GM18499 (cell line): ENCODE measurements around the gene CAMTA1.

ENCODE experiments used
- ATAC-seq: cut with Tn5 transposase; IDR thresholded peaks from one replicate; pipeline ENCODE4 v1.9.1; 2021; ENCODE audit warnings: moderate number of reproducible peaks; ENCODE audit not compliant: insufficient read depth, unreplicated experiment

Gene CAMTA1

DNA sequence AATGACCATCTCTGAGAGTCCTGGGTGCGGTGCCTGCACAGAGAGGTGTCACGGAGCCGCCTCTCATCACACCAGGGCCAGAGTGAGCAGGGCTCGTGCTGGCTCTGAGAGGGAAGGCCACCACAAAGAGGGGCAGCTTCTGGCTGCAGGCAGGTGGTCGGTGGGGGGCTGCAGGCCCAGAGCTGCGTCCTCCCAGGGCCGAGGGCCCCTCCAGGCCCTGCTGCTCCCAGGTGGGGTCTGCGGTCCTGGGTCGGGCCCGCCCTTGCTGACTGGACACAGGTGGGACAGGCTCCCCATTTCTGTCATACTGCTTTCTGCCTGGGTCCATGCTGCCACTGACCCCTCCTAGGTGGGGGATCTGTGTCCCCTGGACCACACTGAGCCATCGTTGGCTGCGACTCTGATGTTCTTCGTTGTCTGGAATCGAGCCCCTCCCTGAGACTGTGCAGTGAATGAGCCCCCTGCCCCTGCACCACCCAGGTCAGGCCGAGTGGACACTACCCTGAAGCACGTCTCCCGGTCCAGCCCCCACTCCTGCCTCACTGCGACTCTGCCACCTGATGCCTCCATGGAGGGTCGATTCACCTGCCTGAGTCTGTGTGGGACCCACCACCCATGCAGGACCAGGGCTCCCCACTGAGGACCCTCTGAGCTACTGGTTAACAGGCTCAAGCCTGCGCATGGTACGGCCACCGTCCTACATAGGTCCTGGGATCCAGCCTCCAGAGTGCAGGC, 653.8 kb downstream of the CAMTA1 start:
- ATAC-seq: no peak

DNA sequence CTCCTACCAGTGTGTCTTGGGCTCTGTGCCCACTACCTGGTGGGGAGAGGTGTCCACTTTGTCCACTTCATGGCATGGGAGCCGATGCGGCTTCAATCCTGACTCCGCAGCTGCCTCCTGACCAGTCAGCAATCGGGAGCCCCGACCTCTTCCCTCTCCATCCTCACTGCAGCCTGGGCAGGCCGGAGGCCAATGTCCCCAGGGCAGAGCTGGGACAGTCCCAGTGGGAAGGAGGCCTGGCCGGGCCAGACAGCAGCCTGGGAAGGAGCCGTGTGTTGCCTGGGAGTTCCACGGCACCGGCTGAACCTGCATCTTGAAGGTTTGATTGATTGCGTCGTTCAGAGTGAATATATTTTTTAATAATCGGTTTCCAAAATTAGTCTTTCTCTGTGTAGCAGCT, 654.9 kb downstream of the CAMTA1 start:
- ATAC-seq: no peak

DNA sequence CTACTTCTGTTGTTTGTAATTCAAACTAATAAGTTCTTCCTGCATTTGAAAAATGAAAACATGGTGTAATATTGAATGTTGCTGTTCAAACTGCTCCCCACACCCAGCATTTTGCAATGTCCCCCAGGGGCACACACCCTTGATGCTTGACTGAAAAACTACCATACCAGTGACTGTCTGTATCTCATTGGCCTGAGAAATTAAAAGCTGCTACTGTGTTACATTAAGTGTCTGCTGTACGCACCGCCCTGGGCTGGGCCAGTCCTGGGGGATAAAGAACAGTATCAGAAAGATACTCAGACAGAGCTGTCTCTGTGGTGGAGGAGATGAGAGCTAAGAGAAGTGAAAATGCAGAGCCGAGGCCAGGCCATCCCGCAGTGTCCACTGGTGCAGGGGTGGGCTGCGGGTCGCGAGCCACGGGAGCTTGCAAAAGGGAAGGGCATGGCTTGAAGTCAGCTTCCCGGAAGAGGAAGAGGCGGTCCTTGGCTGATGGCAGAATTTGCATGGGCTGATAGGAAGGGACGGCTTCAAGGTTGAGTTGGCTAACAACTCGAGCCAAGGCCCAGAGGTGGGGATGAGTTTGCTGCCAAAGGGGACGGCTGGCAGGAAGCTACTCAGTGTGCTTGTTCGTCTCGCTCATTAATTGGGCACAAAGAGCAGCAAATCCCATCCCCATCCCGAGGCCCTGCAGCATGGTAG, 656.0 kb downstream of the CAMTA1 start:
- ATAC-seq: no peak

DNA sequence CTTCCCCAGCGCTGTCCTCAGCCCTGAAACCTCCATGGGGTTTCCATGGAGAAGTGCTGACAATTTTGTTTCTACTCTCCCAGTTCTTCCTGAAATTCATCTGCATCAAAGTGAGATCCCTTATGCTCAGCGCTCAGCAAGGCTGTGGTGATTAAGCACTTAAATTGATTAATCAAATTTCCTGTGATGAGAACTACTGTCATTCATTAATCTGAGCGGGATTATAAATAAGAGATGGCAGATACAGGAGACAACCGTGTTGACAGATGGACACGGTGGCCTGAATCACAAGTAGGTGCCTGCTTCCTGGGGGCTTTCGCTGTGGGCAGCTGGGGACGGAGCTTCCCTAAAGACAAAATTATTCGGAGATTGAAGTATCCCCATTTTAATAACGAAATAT, 656.8 kb downstream of the CAMTA1 start:
- ATAC-seq: no peak

DNA sequence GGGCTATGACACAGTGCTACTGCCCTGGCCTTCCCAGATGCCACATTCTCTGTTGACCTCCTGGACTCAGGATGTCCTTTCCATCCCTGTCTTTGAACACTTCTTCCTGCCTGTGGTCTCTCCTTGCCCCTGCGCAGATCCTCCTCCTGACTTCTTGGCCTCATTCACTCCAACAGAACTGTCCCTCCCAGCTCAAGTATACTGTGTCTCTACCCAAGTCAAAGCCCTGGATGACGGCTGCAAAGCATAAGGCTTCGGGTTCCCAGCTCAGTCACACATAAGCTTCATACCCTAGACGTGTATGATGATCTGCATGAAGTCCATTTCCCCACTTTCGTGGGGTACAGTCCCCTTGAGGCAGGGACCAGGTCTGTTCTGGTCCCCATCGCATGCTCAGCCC, 657.7 kb downstream of the CAMTA1 start:
- no peak for ATAC-seq

DNA sequence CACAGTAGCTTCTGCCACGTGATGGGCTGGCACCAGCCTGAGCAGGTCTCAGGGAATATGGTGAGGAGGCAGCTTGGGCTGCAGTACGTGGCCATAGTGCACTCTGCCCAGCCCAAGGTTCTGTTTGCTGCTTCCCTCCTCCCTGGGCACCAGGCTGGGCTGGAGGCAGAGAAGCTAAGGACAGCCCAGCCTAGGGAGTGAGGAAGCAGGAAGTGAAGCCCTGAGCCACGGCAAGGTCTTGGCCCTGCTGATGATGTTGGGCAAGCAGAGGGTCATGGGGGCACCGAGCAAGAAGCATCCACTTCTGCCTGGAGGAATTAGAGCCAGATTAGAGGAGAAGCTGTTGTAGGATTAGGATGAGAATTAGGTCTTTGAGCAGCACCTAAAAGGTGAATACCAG, 659.1 kb downstream of the CAMTA1 start:
- ATAC-seq: no peak

DNA sequence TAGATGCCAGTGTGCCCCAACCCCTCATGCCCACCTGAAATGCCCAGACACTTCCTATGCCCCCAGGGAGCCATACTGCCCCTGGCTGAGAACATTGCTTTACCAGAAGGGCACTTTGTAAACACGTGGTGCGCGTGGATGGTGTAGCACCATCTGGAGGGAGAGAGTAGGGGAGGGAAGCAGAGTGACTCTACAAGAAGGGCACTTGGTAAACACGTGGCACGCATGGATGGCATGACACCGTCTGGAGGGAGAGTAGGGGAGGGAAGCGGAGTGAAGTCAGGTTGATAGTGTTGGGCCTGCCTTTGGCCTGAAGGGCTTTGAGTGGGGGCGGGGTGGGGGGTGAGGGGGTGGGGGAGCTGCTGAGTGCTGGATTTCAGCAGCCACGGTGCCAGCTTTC, 661.8 kb downstream of the CAMTA1 start:
- ATAC-seq: no peak

DNA sequence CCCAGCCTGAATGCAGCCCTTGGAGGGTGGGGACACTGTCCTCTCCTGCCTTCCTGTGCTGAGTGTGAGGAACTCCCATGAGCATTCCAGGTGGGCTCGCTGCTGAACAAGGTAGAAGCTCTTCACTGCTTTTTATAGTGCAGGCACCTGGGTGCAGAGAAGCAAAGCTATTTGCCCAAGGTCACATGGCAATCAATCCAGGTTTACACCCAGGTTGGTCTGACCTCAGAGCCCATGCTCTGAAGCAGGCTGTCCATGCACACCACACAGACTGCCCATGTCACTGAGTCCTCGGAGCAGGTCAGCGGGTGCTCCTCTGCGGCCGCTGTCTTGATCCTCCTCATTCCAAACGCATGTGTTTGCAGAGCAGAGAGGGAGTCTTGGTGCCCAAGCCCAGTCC, 662.5 kb downstream of the CAMTA1 start:
- ATAC-seq: no peak

DNA sequence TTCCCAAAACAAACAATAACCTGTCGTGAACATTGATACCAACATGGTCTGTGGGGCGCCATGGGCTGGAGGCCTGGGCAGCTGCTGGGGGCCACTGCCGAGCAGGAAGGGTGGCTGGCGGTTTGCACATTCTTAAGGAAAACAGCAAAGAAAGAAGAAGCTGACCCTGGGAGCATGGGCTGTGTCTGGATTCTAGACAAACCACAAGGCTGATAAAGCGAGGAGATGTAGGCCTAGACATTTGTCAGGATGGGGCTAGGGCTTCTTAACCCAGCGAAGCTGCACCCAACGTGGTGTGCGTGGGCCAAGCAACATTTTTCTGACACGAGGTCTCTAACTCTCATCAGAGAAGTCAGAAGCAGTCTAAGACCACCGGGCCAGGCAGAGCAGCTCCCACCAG, 663.7 kb downstream of the CAMTA1 start:
- ATAC-seq: no peak

DNA sequence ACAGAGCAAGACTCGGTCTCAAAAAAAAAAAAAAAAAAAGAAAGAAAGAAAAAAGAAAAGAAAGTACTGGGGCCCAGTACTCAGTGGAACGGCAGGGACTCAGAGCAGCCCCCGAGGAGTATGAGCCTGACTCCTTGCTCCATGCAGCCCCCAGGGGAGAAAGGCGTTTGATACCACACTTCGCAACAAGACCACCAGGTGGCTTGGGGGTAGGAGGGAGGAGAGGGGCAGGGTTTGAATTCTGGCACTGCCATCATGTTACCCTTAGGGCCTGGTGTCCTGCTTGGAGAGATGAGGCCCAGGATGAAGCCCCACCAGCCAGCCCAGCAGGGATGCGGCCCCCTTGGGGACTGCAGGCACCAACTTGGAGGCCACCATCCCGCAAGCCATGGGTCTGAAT, 664.5 kb downstream of the CAMTA1 start:
- no peak for ATAC-seq

DNA sequence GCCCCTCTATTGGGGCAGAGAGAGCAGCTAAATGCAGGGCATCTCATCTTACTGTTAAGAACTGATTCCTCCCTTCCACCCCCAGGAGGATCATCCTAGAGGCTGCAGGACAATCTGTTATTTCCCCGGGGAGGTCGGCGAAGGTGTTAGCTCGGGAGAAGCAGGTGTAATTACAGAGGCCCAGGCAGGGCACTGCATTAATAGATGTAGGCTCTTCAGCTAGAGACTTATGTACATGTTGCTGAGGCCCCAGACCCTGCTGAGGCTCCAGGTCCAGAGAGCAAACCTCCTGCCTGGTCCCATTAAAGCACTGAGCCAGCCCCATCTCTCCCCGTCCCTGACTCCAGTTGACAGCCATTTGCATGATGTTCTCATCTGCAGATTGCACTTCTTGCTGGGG, 665.6 kb downstream of the CAMTA1 start:
- no peak for ATAC-seq

DNA sequence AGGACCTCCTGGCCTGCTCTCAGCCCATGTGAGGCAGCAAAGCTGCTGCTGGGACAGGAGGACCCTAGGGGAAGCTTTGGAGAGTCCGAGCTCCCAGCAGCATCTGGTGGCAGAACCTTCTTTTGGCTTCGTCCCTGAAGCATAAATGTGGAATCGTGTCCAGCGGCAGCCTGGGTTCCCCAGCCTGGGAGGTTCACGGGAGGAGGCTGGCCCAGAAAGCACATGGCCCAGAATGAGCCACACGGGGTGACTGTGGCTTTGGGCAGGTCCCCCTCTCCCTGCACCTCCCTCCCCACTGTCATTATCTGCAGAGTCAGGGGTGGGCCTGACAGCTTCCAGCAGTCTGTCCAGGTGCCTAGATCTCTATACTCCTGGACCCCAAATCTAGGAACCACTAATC, 667.8 kb downstream of the CAMTA1 start:
- no peak for ATAC-seq

DNA sequence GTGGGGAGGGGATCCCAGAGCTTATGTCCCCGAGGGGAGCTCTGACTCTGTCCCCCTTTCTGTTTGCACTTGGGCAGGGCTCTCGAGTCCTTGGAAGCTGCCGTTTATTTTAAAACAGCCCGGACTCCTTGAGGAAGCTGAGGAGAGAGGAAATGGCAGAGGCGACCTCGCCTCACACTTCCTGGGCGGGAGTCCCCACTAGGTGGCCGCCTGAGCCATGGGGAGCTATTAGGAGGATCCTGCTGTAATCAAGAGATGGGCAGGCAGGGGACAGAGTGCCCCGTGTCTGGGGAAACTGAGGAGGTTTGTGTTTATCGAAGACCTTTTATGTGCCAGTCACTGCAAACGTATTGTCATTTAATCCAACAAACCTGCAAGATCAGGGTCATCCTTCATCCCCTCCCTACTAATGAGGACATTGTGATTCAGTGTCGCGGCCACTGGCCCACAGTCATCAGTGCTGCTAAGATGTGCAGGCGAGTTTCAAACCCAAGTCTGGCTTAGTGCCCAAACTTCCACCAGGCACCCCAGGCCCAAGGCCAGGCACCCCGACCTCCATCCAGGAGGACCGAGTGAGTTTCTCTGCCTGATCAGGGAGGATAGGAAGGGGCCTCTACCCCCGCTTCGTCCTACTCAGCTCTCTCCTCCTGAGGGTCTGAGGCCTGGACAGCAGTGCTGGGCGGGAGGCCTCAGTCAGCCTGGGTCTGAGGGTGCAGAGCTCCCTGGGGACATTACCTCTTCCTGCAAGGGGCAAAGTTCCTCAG, 669.0 kb downstream of the CAMTA1 start:
- ATAC-seq: no peak

DNA sequence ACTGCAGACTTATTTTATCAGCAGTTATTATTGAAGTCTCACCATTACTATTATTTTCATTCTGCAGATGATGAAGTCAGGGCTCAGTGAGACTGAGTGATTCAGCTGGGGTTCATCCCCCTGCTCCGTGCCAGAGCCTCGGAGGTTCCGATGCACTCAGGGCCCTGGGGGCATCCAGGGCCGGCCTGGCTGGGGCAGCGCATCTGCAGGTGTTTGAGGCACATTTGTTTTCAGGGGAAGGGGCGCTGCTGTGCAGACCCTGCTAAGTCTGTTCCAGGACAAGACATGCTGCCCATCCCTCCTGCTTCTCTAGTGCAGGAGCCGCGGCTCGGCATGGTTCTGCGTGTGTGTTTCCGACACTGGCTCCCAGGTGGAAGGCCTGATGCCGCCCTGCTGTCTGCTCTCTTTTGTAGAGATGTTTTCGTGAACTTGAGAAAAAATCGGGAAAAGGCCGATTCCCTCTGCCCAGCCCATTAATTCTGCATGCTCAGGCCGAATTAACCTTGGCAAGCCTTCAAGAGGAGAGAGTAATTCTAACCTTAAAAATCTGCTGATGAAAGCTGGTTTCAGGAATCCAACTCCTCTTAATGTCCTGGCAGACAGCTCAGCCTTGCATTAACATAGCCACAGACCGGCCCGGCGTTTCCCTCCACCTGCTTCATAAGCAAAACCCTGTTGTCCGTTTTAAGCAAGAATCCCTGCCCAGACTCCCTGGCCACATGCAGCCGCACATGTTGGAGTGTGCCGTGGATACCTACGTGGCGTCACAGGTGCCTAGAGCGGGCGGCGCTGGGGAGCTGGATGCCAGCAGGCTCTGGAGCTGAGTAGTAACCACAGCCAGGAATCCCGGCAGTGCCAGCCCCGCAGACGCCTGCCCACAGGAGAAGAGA, 669.9 kb downstream of the CAMTA1 start:
- no peak for ATAC-seq

DNA sequence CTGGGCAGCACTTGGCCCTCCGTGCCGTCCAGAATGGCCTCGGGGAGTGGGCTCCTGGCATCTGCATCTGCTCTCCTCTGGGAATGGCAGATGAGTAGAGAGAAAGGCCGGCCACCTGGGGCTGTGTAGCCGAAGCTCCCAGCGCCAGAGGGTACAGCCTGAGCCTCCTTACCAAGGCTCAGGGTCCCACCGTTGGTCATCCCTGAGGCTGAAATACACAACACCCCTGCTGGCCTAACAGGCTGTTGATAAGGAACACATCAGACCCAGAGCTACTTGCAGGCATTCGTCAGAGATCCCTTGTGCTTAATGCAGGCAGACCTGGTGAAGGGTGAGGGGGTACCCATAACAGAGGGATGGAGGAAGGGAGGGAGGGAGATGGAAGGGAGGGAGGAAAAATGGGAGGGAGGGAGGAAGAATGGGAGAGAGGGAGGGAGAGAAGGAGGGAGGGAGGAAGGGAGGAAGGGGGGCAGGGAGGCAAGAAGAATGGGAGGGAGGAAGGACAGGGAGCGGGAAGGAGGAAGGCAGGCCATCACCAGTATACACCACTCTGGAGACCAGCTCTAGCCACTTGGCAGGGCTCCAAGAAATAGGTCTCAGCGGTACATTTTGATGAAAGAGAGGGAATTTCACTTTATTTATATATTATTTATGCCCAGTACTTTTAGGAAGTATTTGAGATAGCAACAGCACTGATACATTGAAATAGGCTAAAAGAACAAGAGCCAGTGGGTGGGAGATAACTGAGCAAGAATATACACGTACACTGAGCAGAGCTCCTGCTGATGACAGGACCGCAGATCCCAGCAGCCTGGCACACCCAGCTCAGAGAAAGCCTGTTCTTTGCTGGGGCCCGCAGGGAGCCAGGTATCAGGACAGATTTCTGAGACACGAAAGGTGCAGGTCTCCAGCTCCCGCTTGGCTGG, 670.8 kb downstream of the CAMTA1 start:
- no peak for ATAC-seq

DNA sequence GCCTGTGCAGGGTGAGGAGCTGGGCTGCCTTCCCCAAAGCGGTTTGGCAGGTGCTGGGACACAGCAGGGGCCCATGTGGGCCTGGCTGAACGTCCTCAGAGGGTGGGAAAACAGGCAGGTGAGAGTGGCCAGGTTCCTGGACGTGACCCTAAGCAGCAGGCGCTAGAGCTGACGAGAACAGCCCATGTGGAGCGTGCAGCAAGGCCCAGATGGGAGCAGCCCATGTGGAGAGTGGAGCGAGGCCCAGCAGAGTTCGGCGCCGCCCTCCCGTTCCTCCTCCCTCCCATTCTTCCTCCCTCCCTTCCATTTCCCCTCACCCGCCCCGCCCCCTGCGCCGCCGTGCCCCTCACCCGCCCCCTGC, 671.4 kb downstream of the CAMTA1 start:
- no peak for ATAC-seq

DNA sequence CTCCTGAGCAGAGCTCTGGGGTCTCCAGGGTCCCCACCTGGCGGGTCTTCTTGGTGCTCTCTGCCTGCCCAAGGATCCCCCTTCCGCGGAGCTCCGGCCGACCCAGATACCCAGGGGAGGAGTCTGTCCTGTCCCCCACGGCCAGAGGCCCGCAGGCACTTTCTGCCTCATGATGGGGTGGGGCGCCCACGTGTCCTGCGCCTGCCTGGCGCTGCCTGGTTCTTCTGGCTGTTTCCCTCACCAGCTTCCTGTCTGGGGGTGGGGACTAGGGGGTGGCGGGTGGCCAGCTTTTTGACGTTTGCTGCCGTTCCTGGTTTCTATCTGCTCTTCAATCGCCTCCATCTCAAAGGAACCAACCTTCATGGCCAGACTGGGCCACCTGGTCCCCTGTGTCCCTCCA, 672.6 kb downstream of the CAMTA1 start:
- ATAC-seq: no peak

DNA sequence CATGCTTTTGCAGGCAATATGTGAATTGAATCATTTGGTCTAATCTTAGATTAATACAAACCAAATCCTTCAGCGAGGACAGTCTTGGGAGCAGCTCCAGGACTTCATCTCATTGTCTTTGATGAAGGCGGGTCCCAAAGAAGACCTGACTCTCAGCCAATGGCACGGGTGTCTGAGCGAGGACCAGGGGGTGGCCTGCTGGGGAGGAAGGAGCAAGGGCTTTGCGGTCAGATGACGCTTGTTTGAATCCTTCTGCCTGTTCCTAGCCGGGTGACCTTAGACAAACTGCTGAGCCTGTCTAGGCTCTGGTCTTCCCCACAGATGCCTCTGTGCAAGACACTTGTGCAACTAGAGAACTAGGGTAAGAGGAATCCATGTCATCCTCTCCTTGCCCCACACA, 673.7 kb downstream of the CAMTA1 start:
- ATAC-seq: no peak

DNA sequence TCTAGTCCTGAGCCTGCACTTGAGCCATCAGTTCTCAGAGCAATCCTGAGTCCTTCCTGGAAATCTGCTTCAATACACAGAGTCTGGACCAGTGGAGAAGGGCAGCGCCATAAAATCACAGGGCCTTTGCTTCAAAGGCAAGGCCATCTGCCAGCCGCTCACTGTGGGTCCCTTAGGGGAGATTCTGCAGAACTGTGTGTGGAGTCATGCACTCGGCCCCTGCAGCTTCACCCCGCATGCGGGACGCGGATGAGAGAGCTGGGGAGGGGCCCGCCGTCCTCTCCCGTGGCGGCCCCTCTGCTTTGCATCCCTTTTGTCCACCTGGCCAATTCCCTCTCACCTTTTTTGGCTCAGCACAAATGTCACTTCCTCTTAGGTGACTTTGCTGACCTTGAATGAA, 674.7 kb downstream of the CAMTA1 start:
- ATAC-seq: no peak

DNA sequence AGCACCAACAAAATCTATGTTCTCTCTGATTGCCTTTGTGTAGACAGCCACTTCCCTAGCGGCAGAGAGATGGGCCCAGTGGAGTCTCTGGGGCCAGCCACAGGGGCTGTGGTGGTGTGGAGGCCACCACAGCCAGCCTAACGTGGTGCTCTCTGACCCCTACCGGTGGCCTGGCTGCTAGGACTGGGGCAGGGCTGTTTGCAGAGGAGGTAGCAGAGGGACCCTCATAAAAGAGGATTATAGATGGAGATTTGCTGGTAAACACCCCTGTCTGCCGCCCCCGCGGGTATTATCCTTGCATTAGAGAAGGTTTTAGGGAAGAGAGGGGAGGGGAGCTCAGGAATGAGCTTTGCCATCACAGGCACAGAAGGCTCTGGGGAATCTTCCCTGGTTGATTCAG, 675.6 kb downstream of the CAMTA1 start:
- no peak for ATAC-seq
